ENCODE data around the gene STXBP6.

DNA sequence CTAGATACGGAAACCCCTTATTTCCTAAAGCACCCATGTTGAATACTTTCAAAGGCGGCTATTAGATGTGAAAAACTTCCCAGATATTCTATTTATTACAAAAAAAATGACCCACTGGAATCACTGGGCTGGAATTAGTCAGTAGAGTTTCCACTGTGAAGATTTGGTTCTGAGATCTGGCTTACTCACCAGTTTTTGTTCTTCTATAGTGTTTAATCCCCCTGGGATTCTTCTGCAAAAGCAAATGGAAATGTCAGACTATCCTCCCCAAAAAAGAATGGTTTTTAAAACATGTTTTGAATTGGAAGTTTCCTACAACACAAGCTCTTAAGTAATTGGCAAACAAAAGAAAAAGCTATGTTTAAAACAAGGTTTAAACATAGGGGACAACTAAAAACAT, 166.4 kb downstream of the STXBP6 start:
- no peak for TF ChIP-seq KDM1A (CRISPR knock-in tag; IDR thresholded peaks at IDR 0.05)
- TF ChIP-seq SUZ12 (IDR thresholded peaks at IDR 0.05; ENCODE audit: low read depth, low read length) = no peak
- TF ChIP-seq, protein P1, sequence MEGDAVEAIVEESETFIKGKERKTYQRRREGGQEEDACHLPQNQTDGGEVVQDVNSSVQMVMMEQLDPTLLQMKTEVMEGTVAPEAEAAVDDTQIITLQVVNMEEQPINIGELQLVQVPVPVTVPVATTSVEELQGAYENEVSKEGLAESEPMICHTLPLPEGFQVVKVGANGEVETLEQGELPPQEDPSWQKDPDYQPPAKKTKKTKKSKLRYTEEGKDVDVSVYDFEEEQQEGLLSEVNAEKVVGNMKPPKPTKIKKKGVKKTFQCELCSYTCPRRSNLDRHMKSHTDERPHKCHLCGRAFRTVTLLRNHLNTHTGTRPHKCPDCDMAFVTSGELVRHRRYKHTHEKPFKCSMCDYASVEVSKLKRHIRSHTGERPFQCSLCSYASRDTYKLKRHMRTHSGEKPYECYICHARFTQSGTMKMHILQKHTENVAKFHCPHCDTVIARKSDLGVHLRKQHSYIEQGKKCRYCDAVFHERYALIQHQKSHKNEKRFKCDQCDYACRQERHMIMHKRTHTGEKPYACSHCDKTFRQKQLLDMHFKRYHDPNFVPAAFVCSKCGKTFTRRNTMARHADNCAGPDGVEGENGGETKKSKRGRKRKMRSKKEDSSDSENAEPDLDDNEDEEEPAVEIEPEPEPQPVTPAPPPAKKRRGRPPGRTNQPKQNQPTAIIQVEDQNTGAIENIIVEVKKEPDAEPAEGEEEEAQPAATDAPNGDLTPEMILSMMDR (CRISPR knock-in tag; IDR thresholded peaks at IDR 0.05) = no peak
- no peak for TF ChIP-seq JUNB (CRISPR knock-in tag; IDR thresholded peaks at IDR 0.05; ENCODE audit: borderline replicate concordance)
- no peak for TF ChIP-seq EZH2 (conservative IDR thresholded peaks at IDR 0.05; ENCODE audit: low read depth, low read length)
- no peak for TF ChIP-seq RBAK (CRISPR knock-in tag; IDR thresholded peaks at IDR 0.05)
- no peak for TF ChIP-seq KLF12 (CRISPR knock-in tag; IDR thresholded peaks at IDR 0.05; ENCODE audit: borderline replicate concordance)
- no peak for TF ChIP-seq HMG20A (CRISPR knock-in tag; IDR thresholded peaks at IDR 0.05; ENCODE audit: borderline replicate concordance)
- TF ChIP-seq, protein P2, sequence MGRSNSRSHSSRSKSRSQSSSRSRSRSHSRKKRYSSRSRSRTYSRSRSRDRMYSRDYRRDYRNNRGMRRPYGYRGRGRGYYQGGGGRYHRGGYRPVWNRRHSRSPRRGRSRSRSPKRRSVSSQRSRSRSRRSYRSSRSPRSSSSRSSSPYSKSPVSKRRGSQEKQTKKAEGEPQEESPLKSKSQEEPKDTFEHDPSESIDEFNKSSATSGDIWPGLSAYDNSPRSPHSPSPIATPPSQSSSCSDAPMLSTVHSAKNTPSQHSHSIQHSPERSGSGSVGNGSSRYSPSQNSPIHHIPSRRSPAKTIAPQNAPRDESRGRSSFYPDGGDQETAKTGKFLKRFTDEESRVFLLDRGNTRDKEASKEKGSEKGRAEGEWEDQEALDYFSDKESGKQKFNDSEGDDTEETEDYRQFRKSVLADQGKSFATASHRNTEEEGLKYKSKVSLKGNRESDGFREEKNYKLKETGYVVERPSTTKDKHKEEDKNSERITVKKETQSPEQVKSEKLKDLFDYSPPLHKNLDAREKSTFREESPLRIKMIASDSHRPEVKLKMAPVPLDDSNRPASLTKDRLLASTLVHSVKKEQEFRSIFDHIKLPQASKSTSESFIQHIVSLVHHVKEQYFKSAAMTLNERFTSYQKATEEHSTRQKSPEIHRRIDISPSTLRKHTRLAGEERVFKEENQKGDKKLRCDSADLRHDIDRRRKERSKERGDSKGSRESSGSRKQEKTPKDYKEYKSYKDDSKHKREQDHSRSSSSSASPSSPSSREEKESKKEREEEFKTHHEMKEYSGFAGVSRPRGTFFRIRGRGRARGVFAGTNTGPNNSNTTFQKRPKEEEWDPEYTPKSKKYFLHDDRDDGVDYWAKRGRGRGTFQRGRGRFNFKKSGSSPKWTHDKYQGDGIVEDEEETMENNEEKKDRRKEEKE (IDR thresholded peaks at IDR 0.05) = no peak
- no peak for TF ChIP-seq PLRG1 (conservative IDR thresholded peaks at IDR 0.05)
- no peak for TF ChIP-seq TCF7L2 (IDR thresholded peaks at IDR 0.05; ENCODE audit: low read depth, low read length)
- TF ChIP-seq ZNF274 (CRISPR knock-in tag; IDR thresholded peaks at IDR 0.05) = no peak
- TF ChIP-seq KDM5A (IDR thresholded peaks at IDR 0.05; ENCODE audit: borderline replicate concordance, low read length) = no peak

Data from HepG2 (cell line).